ENCODE results near the gene DCUN1D3.
"Not testable (repeated sequence)": the region's sequence is repeated elsewhere in the genome, so short reads cannot be mapped to it uniquely, and the experiment has no call there.

DNA sequence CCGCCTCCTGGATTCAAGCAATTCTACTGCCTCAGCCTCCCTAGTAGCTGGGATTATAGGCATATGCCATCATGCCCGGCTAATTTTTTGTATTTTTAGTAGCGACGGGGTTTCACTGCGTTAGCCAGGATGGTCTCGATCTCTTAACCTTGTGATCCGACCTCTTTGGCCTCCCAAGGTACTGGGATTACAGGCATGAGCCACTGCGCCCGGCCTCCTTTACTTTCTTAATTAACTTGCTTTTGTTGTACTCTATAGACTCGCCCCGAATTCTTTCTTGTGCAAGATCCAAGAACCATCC, 45.4 kb upstream of the DCUN1D3 start:
- TF ChIP-seq, protein P1, sequence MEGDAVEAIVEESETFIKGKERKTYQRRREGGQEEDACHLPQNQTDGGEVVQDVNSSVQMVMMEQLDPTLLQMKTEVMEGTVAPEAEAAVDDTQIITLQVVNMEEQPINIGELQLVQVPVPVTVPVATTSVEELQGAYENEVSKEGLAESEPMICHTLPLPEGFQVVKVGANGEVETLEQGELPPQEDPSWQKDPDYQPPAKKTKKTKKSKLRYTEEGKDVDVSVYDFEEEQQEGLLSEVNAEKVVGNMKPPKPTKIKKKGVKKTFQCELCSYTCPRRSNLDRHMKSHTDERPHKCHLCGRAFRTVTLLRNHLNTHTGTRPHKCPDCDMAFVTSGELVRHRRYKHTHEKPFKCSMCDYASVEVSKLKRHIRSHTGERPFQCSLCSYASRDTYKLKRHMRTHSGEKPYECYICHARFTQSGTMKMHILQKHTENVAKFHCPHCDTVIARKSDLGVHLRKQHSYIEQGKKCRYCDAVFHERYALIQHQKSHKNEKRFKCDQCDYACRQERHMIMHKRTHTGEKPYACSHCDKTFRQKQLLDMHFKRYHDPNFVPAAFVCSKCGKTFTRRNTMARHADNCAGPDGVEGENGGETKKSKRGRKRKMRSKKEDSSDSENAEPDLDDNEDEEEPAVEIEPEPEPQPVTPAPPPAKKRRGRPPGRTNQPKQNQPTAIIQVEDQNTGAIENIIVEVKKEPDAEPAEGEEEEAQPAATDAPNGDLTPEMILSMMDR (conservative IDR thresholded peaks at IDR 0.05): not testable (repeated sequence)
- TF ChIP-seq EZH2 (IDR thresholded peaks at IDR 0.05; ENCODE audit: low read depth): not testable (repeated sequence)
